ENCODE measurements around the gene SLC40A1.

Gene SLC40A1

GRCh38 chr2:189536830-189537229, 43.8 kb downstream of the SLC40A1 start:
- FAIRE-seq (no peak), DNase-seq (ENCODE audit: insufficient read length, low spot score) (no peak)
- no peak for TF ChIP-seq PAX5 (IDR thresholded peaks at IDR 0.05; ENCODE audit: insufficient read depth, low read length, severe bottlenecking)
- TF ChIP-seq POLR2AphosphoS5 (IDR thresholded peaks at IDR 0.05; ENCODE audit: low read depth, low read length) = no peak
- TF ChIP-seq POLR2A (IDR thresholded peaks at IDR 0.05; ENCODE audit: low read depth, low read length) = no peak
- TF ChIP-seq SPI1 (IDR thresholded peaks at IDR 0.05; ENCODE audit: low read depth, low read length) = no peak
- TF ChIP-seq POU2F2 (IDR thresholded peaks at IDR 0.05; ENCODE audit: low read depth, low read length) = no peak
- TF ChIP-seq TAF1 (IDR thresholded peaks at IDR 0.05; ENCODE audit: low read depth, low read length) = no peak

- DNase-seq (ENCODE audit: insufficient read length, low spot score) (no peak), FAIRE-seq (no peak)
- TF ChIP-seq PAX5 (IDR thresholded peaks at IDR 0.05; ENCODE audit: insufficient read depth, low read length, severe bottlenecking) (no peak), POLR2A (IDR thresholded peaks at IDR 0.05; ENCODE audit: low read depth, low read length) (no peak), POLR2AphosphoS5 (IDR thresholded peaks at IDR 0.05; ENCODE audit: low read depth, low read length) (no peak), SPI1 (IDR thresholded peaks at IDR 0.05; ENCODE audit: low read depth, low read length) (no peak), POU2F2 (IDR thresholded peaks at IDR 0.05; ENCODE audit: low read depth, low read length) (no peak), TAF1 (IDR thresholded peaks at IDR 0.05; ENCODE audit: low read depth, low read length) (no peak)
Observed at GRCh38 chr2:189534854-189535832, 45.4 kb downstream of the SLC40A1 start.

- DNase-seq (ENCODE audit: insufficient read length, low spot score) (no peak), FAIRE-seq (no peak)
- TF ChIP-seq SPI1 (IDR thresholded peaks at IDR 0.05; ENCODE audit: low read depth, low read length) = no peak
- no peak for TF ChIP-seq POLR2A (IDR thresholded peaks at IDR 0.05; ENCODE audit: low read depth, low read length)
- no peak for TF ChIP-seq POLR2AphosphoS5 (IDR thresholded peaks at IDR 0.05; ENCODE audit: low read depth, low read length)
- no peak for TF ChIP-seq PAX5 (IDR thresholded peaks at IDR 0.05; ENCODE audit: insufficient read depth, low read length, severe bottlenecking)
- no peak for TF ChIP-seq POU2F2 (IDR thresholded peaks at IDR 0.05; ENCODE audit: low read depth, low read length)
- no peak for TF ChIP-seq TAF1 (IDR thresholded peaks at IDR 0.05; ENCODE audit: low read depth, low read length)
Observed at GRCh38 chr2:189533288-189534035, 47.1 kb downstream of the SLC40A1 start.

GRCh38 chr2:189530965-189531637, 49.5 kb downstream of the SLC40A1 start:
- no peak for DNase-seq (ENCODE audit: insufficient read length, low spot score)
- no peak for FAIRE-seq
- TF ChIP-seq POLR2AphosphoS5 (IDR thresholded peaks at IDR 0.05; ENCODE audit: low read depth, low read length) (no peak), POLR2A (IDR thresholded peaks at IDR 0.05; ENCODE audit: low read depth, low read length) (no peak), PAX5 (IDR thresholded peaks at IDR 0.05; ENCODE audit: insufficient read depth, low read length, severe bottlenecking) (no peak), POU2F2 (IDR thresholded peaks at IDR 0.05; ENCODE audit: low read depth, low read length) (no peak), SPI1 (IDR thresholded peaks at IDR 0.05; ENCODE audit: low read depth, low read length) (no peak), TAF1 (IDR thresholded peaks at IDR 0.05; ENCODE audit: low read depth, low read length) (no peak)

- DNase-seq (ENCODE audit: insufficient read length, low spot score) (no peak), FAIRE-seq (no peak)
- no peak for TF ChIP-seq TAF1 (IDR thresholded peaks at IDR 0.05; ENCODE audit: low read depth, low read length)
- TF ChIP-seq POLR2AphosphoS5 (IDR thresholded peaks at IDR 0.05; ENCODE audit: low read depth, low read length) = no peak
- TF ChIP-seq POLR2A (IDR thresholded peaks at IDR 0.05; ENCODE audit: low read depth, low read length) = no peak
- no peak for TF ChIP-seq PAX5 (IDR thresholded peaks at IDR 0.05; ENCODE audit: insufficient read depth, low read length, severe bottlenecking)
- no peak for TF ChIP-seq POU2F2 (IDR thresholded peaks at IDR 0.05; ENCODE audit: low read depth, low read length)
- no peak for TF ChIP-seq SPI1 (IDR thresholded peaks at IDR 0.05; ENCODE audit: low read depth, low read length)
Observed at GRCh38 chr2:189528617-189529016, 52.0 kb downstream of the SLC40A1 start.

GRCh38 chr2:189527812-189528592, 52.6 kb downstream of the SLC40A1 start:
- FAIRE-seq = no peak
- no peak for TF ChIP-seq PAX5 (IDR thresholded peaks at IDR 0.05; ENCODE audit: insufficient read depth, low read length, severe bottlenecking)
- no peak for TF ChIP-seq POLR2AphosphoS5 (IDR thresholded peaks at IDR 0.05; ENCODE audit: low read depth, low read length)
- no peak for TF ChIP-seq POLR2A (IDR thresholded peaks at IDR 0.05; ENCODE audit: low read depth, low read length)
- no peak for TF ChIP-seq POU2F2 (IDR thresholded peaks at IDR 0.05; ENCODE audit: low read depth, low read length)
- no peak for TF ChIP-seq SPI1 (IDR thresholded peaks at IDR 0.05; ENCODE audit: low read depth, low read length)
- no peak for TF ChIP-seq TAF1 (IDR thresholded peaks at IDR 0.05; ENCODE audit: low read depth, low read length)
- no peak for DNase-seq (ENCODE audit: insufficient read length, low spot score)

- DNase-seq (ENCODE audit: insufficient read length, low spot score) (no peak), FAIRE-seq (no peak)
- no peak for TF ChIP-seq PAX5 (IDR thresholded peaks at IDR 0.05; ENCODE audit: insufficient read depth, low read length, severe bottlenecking)
- TF ChIP-seq POLR2A (IDR thresholded peaks at IDR 0.05; ENCODE audit: low read depth, low read length) = no peak
- TF ChIP-seq SPI1 (IDR thresholded peaks at IDR 0.05; ENCODE audit: low read depth, low read length) = no peak
- TF ChIP-seq POLR2AphosphoS5 (IDR thresholded peaks at IDR 0.05; ENCODE audit: low read depth, low read length) = no peak
- TF ChIP-seq POU2F2 (IDR thresholded peaks at IDR 0.05; ENCODE audit: low read depth, low read length) = no peak
- TF ChIP-seq TAF1 (IDR thresholded peaks at IDR 0.05; ENCODE audit: low read depth, low read length) = no peak
Observed at GRCh38 chr2:189527041-189527750, 53.4 kb downstream of the SLC40A1 start.

All from GM12891 (cell line).